ENCODE data around the gene LDB2. TPM values are rescaled to one million over a fixed set of nuclear protein-coding genes. Genes with fewer than 3 reads are reported as not detected.

Gene LDB2
- total and polyA plus RNA-seq, 2 of the 8 experiments (the other 6 are each of a cell fraction or from before 2014, with no cell fraction given) = 57.0 to 140 TPM

DNA sequence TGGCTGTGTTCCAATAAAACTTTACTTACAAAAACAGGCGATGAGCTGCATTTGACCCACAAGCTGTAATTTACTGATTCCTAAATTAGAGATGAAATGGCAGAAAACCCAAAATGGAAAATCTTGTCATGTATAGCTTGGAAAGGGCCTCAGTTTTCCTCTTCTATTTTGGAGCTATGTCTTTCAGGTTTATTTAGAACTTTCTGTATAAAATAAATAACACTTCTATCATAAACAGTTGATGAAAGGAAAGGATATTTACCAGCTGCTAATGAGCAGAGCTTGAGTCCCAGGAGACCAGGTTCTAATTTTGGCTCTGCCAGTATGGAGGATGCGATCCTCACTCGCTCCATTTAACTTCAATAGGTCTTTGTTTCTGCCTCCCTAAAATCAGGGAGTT, 213.5 kb downstream of the LDB2 start (continued):
- TF ChIP-seq, protein P1, sequence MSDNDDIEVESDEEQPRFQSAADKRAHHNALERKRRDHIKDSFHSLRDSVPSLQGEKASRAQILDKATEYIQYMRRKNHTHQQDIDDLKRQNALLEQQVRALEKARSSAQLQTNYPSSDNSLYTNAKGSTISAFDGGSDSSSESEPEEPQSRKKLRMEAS (IDR thresholded peaks at IDR 0.05) = no peak
- TF ChIP-seq, protein P2, sequence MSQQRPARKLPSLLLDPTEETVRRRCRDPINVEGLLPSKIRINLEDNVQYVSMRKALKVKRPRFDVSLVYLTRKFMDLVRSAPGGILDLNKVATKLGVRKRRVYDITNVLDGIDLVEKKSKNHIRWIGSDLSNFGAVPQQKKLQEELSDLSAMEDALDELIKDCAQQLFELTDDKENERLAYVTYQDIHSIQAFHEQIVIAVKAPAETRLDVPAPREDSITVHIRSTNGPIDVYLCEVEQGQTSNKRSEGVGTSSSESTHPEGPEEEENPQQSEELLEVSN (IDR thresholded peaks at IDR 0.05) = no peak
- TF ChIP-seq EGR1 (IDR thresholded peaks at IDR 0.05; ENCODE audit: borderline replicate concordance, low read depth, low read length) (no peak), KDM5A (IDR thresholded peaks at IDR 0.05; ENCODE audit: low read length) (no peak), KDM1A (IDR thresholded peaks at IDR 0.05; ENCODE audit: borderline replicate concordance, low read length) (no peak), GABPA (IDR thresholded peaks at IDR 0.05; ENCODE audit: borderline replicate concordance, insufficient read depth, low read length) (no peak), CBX8 (IDR thresholded peaks at IDR 0.05; ENCODE audit: borderline replicate concordance, low read depth, low read length) (no peak)
- TF ChIP-seq, protein P3, sequence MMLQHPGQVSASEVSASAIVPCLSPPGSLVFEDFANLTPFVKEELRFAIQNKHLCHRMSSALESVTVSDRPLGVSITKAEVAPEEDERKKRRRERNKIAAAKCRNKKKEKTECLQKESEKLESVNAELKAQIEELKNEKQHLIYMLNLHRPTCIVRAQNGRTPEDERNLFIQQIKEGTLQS (IDR thresholded peaks at IDR 0.05; ENCODE audit: insufficient read depth, low read depth, low read length) = no peak

Measured in H1 (cell line).